ENCODE results near the gene ANKS6. TPM values are rescaled to one million over a fixed set of nuclear protein-coding genes. Genes with fewer than 3 reads are reported as not detected.

ANKS6 gene
- total and polyA plus RNA-seq, 4 donors, result 16.7 to 35.5 (median 25.0) TPM

DNA sequence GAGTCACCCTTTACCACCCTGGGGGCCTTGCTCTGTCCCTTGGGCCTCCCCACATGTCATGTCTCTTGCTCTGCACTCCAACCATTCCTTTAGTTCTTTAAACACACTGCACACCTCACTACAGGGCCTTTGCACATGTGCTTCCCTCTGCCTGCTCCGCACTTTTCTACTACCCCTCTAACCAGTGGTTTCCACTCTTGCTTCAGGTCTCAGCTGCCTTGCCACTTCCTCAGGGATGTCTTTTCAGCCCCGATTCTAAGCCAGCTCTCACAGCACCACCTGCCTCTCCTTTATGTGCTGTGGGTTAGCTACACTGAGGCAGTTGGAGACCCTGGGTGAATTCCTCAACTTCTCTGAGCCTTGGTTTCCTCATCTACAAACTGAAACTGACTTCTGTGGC is 53.0 kb downstream of the ANKS6 start:
- WGBS, 2 donors, result 75 to 88% methylated on average over 2 of the region's 2 CpGs
- H3K4me1 ChIP-seq (ENCODE audit: control insufficient read depth in 5 of 5, insufficient read depth in 5 of 5, low read length in 5 of 5), result no peaks in the 10 kb centered on the region
- no peak for DNase-seq
- no peaks in the 10 kb centered on the region for H3K27me3 ChIP-seq (ENCODE audit: control insufficient read depth in 3 of 3, insufficient read depth in 3 of 3, low read length in 2 of 3)
- TF ChIP-seq, protein P1, sequence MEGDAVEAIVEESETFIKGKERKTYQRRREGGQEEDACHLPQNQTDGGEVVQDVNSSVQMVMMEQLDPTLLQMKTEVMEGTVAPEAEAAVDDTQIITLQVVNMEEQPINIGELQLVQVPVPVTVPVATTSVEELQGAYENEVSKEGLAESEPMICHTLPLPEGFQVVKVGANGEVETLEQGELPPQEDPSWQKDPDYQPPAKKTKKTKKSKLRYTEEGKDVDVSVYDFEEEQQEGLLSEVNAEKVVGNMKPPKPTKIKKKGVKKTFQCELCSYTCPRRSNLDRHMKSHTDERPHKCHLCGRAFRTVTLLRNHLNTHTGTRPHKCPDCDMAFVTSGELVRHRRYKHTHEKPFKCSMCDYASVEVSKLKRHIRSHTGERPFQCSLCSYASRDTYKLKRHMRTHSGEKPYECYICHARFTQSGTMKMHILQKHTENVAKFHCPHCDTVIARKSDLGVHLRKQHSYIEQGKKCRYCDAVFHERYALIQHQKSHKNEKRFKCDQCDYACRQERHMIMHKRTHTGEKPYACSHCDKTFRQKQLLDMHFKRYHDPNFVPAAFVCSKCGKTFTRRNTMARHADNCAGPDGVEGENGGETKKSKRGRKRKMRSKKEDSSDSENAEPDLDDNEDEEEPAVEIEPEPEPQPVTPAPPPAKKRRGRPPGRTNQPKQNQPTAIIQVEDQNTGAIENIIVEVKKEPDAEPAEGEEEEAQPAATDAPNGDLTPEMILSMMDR (IDR thresholded peaks at IDR 0.05; ENCODE audit: control extremely low read depth, extremely low read depth), result no peak
- no peak overlapping the region for H3K4me3 ChIP-seq
- no peak for ATAC-seq (ENCODE audit: insufficient read depth, low FRiP score)
- H3K9me3 ChIP-seq (ENCODE audit: control insufficient read depth in 4 of 4, insufficient read depth in 3 of 4, low read length in 3 of 4), result no peaks in the 10 kb centered on the region
- H3K9ac ChIP-seq (ENCODE audit: insufficient read depth in 1 of 2, low read length in 2 of 2), result no peak overlapping the region
- no peak overlapping the region for H3K27ac ChIP-seq (ENCODE audit: low read depth in 1 of 2, low read length in 1 of 2)
- H3K36me3 ChIP-seq (ENCODE audit: control insufficient read depth in 4 of 4, insufficient read depth in 4 of 4, low read length in 4 of 4), result peaks cover 0 to 28% (median 12%) of the 10 kb centered on the region in 4 donors

DNA sequence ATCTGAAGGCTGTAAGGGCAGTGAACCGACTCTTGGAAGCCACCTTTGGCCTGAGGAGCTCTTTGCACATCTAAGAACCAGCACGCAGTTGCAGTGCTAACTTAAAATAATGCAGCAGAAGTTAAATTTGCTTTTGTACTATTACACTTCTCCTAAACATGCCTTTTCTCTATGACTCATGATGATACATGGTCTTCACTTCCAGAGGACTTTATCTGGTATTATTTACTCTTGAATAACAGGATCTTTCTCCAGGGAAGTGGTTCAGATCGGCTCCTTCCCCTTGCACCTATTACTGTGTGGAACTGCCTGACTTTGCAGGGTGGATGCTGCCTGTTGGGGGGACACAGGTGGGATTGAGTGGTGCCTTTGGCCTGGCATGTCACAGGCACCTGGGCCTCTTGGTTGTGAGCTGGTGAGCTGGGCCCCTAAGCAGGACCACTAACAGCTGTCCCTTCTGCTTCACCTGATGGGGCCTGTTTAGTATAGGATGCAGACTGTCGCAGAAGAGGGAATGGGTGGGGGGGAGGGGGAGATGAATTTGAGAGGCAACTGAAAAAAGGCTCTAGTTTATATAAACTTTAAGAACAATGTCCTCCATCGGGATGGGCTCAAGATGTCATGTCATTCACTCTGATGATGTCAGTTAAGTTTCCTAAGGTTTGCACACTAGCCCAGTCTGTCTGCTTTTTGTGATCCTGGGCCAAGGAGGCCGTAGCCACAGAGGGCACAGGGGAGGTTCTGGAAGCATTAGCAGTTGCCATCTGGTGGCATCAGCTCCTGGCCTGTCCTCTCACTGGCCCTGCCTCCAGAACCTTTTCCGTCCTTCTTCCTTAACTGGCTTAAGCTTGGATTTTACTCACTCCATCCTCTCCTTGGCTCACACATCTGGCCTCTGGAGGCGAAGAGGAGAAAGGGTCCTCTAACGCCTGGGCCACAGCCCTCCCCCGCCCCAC is 53.8 kb downstream of the ANKS6 start:
- Histone ChIP-seq H3K4me3 (no peak overlapping the region), H3K9me3 (ENCODE audit: control insufficient read depth in 4 of 4, insufficient read depth in 3 of 4, low read length in 3 of 4) (no peaks in the 10 kb centered on the region), H3K27ac (ENCODE audit: low read depth in 1 of 2, low read length in 1 of 2) (no peak overlapping the region), H3K4me1 (ENCODE audit: control insufficient read depth in 5 of 5, insufficient read depth in 5 of 5, low read length in 5 of 5) (no peaks in the 10 kb centered on the region), H3K27me3 (ENCODE audit: control insufficient read depth in 3 of 3, insufficient read depth in 3 of 3, low read length in 2 of 3) (no peaks in the 10 kb centered on the region), H3K36me3 (ENCODE audit: control insufficient read depth in 4 of 4, insufficient read depth in 4 of 4, low read length in 4 of 4) (peaks cover 0 to 28% (median 12%) of the 10 kb centered on the region in 4 donors), H3K9ac (ENCODE audit: insufficient read depth in 1 of 2, low read length in 2 of 2) (no peak overlapping the region)
- TF ChIP-seq, protein P1 (IDR thresholded peaks at IDR 0.05; ENCODE audit: control extremely low read depth, extremely low read depth), result no peak
- WGBS, 2 donors, result 82 to 83% methylated on average over 10 of the region's 10 CpGs
- no peak for DNase-seq
- no peak for ATAC-seq (ENCODE audit: insufficient read depth, low FRiP score)

DNA sequence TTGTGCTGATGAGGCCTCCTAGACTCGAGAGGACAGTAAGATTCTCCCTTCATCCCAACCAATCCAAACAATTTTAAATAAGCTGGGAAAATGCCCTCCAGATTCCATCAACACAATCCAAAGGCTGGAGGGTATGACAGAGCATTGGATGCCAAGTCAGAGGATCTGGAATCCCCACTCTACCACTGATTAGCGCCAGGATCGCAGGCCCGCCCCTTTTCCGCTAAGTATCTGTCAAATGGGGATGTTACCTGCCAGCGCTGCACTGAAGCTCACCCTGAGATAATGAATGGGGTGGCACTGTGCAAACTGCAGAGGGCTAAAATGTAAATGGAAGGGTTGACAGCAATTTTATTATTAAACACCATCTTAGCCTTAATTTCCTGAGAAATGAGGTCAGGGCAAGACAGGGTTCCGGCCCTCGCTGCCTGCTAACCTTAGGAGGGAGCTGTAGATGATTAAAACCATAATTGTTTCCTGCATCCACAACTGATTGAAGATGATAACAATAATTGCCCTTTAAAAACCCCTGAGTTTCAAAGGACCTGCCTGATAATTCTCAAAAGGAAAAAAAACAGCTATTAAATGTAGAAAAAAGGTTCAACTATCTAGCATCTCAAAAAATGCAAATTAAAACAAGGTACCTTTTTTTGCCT is 56.0 kb downstream of the ANKS6 start:
- Histone ChIP-seq H3K9me3 (ENCODE audit: control insufficient read depth in 4 of 4, insufficient read depth in 3 of 4, low read length in 3 of 4) (no peaks in the 10 kb centered on the region), H3K4me1 (ENCODE audit: control insufficient read depth in 5 of 5, insufficient read depth in 5 of 5, low read length in 5 of 5) (no peaks in the 10 kb centered on the region), H3K36me3 (ENCODE audit: control insufficient read depth in 4 of 4, insufficient read depth in 4 of 4, low read length in 4 of 4) (peaks cover 0 to 25% (median 13%) of the 10 kb centered on the region in 4 donors), H3K4me3 (no peak overlapping the region), H3K9ac (ENCODE audit: insufficient read depth in 1 of 2, low read length in 2 of 2) (no peak overlapping the region), H3K27ac (ENCODE audit: low read depth in 1 of 2, low read length in 1 of 2) (no peak overlapping the region), H3K27me3 (ENCODE audit: control insufficient read depth in 3 of 3, insufficient read depth in 3 of 3, low read length in 2 of 3) (no peaks in the 10 kb centered on the region)
- 80 to 87% methylated on average over 8 of the region's 8 CpGs for WGBS, 2 donors
- TF ChIP-seq, protein P1 (IDR thresholded peaks at IDR 0.05; ENCODE audit: control extremely low read depth, extremely low read depth), result no peak
- ATAC-seq (ENCODE audit: insufficient read depth, low FRiP score) (no peak), DNase-seq (no peak)

Measured in lung (tissue), 12 donors.